BLaER1 (cell line): ENCODE measurements around the gene ERICH4.

ENCODE experiments used
- H3K27ac ChIP-seq: shearing (Covaris generic); formaldehyde crosslinking; 2 replicates; pipeline ENCODE4 v1.8.1; 2022
- H3K27me3 ChIP-seq: shearing (Covaris generic); formaldehyde crosslinking; 2 replicates; pipeline ENCODE4 v1.8.1; 2022
- H3K36me3 ChIP-seq: shearing (Covaris generic); formaldehyde crosslinking; 2 replicates; pipeline ENCODE4 v1.8.1; 2022
- H3K4me1 ChIP-seq: shearing (Covaris generic); formaldehyde crosslinking; 2 replicates; pipeline ENCODE4 v1.8.1; 2022
- H3K4me2 ChIP-seq: shearing (Covaris generic); formaldehyde crosslinking; 2 replicates; pipeline ENCODE4 v1.8.1; 2022
- H3K4me3 ChIP-seq: shearing (Covaris generic); formaldehyde crosslinking; 2 replicates; pipeline ENCODE4 v1.8.1; 2022
- H3K9ac ChIP-seq: shearing (Covaris generic); formaldehyde crosslinking; 2 replicates; pipeline ENCODE4 v1.8.1; 2022
- H3K9me3 ChIP-seq: shearing (Covaris generic); formaldehyde crosslinking; 2 replicates; pipeline ENCODE4 v1.8.1; 2022
- H4K20me1 ChIP-seq: shearing (Covaris generic); formaldehyde crosslinking; 2 replicates; pipeline ENCODE4 v1.8.1; 2022
- Cebpa-rat ChIP-seq: shearing (Covaris generic); IDR thresholded peaks from 2 replicates; pipeline ENCODE4 v1.8.1; 2022

Gene ERICH4, protein sequence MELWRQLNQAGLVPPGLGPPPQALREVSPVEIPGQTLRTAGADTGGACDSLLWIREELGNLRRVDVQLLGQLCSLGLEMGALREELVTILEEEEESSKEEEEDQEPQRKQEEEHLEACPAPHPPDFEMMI

DNA sequence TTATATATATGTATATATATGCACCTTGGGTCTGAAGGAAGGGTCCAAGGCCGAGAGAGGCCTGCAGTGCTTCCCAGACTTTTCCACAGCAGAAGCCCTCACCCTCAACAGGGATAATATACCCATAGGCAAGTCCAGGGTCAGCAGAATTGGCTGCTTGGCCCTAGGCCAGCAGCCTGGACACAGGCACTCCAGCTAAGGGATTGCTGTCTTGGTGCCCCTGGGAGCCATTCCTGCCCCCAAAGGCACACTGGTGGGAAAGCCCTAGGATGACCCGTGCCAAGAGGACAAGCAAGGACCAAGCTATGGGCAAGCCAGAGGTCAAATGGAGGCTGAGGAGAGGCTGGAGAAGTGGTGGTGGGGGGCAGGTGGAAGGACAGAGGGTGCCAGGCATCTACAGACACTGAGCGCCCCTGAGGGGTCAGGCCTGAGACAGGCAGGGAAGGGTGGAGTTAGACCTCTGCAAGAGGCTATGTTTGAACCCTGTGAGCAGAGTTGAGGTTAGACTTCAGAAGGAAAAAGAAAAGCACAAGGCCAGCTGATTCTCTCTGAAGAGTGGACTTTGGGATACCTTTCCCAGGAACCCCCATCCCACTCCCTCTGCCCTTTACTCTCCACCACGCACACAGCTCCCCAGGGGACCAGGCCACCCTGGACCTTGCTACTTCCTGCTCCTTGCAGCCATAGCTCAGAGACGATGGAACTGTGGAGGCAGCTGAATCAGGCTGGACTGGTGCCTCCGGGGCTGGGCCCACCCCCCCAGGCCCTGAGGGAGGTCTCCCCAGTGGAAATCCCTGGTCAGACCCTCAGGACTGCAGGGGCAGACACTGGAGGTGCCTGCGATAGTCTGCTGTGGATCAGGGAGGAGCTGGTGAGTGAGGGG is at the start of gene ERICH4:
Gene ERICH4, plus strand, starts transcription at position 684 of the 883 bp plus-strand sequence. Its CDS starts 14 bp downstream, at position 698.
- no peaks in the 10 kb centered on the region for H3K27me3 ChIP-seq
- peaks cover 6% of the 10 kb centered on the region for H3K36me3 ChIP-seq
- H3K9ac ChIP-seq, result 0 out of 2 replicates have a peak within 1 kb of the TSS, but pooled peaks have one; percentile 24
- H4K20me1 ChIP-seq, result no peaks in the 10 kb centered on the region
- no peak within 1 kb of the TSS for H3K4me3 ChIP-seq
- TF ChIP-seq Cebpa-rat, result no peak
- H3K4me2 ChIP-seq, result peak within 1 kb of the TSS; percentile 14; the same call in 1 of the 2 replicates
- H3K4me1 ChIP-seq, result peaks cover 26% of the 10 kb centered on the region
- H3K27ac ChIP-seq, result no peak within 1 kb of the TSS
- no peaks in the 10 kb centered on the region for H3K9me3 ChIP-seq

DNA sequence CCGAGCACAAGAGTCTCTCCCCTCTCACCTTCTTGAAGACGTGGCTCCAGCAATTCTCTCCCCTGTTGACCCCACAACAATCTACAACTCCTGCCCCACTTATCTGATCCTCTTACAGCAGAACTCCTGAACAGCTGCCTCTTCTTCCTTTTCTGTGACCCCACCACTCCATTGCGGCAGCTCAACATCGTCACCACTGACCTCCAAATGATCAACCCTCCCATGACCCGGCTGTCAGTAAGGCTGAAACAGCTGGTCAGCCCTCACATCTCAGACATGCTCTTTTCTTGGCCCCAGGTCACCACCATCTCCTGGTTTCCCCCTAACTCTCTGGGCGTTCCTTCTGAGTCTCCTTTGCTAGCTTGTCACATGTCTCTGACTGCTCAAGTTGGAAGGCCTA is 47.6 kb upstream of the ERICH4 start:
- peak overlapping the region; percentile 97 for H3K9ac ChIP-seq

DNA sequence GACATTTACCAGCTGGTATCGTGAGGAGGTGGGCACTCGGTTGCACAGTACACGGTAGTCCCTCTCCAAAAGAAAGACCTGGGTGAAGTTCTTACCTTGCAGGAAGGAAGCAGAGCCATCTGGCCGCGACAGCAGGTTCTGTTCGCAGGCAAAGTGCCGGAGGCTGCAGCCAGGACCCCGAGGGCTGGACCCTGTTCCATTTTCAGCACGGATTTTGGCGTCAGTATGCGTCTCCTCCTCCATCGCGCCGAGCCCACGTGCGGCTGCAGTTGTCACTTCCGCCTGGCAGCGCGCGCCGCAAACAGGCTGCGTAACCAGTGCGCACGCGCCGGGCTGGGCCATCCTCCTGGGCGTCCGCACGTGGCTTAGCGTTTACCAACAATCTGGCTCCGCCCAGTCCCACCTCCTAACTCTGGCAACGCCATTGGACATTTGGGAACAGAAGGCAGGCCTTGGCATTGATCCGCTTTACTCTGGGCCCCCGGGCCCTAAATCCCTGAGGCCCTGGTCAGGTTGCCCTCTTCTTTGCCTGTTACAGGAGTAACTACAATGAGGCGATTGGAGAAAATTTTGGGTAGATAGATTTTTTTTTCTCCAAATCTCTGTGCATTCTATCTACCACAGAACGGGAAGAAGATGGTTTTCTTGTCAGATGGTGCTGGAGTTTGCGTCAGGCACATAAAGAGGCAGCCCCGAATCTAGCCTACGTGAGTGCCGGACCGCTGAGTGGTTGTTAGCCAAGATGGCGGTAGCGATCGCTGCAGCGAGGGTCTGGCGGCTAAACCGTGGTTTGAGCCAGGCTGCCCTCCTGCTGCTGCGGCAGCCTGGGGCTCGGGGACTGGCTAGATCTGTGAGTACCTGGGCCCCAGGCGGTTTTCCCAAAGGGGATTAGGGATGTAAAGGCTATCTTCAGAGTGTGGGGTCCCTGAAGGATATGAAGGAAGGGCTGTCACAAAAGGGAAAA is 45.6 kb upstream of the ERICH4 start, which contains the start of the genes BCKDHA and EXOSC5:
Gene BCKDHA, plus strand, starts transcription at position 733 of the 964 bp plus-strand sequence. Its CDS starts 10 bp downstream, at position 743.
Gene EXOSC5, minus strand, starts transcription at position 274 of the 964 bp plus-strand sequence. Its CDS starts 31 bp downstream, at position 243.
- H3K4me1 ChIP-seq, result peaks cover 44% of the 10 kb centered on the region
- H4K20me1 ChIP-seq, result peaks cover 29% of the 10 kb centered on the region; the same call in 1 of the 2 replicates
- no peaks in the 10 kb centered on the region for H3K9me3 ChIP-seq
- H3K9ac ChIP-seq, result peak within 1 kb of the TSS; percentile 97
- H3K27me3 ChIP-seq, result no peaks in the 10 kb centered on the region
- peak within 1 kb of the TSS; percentile 88 for H3K4me2 ChIP-seq
- peak within 1 kb of the TSS; percentile 93 for H3K4me3 ChIP-seq
- peaks cover 34% of the 10 kb centered on the region for H3K36me3 ChIP-seq
- TF ChIP-seq Cebpa-rat, result no peak
- peak within 1 kb of the TSS; percentile 96 for H3K27ac ChIP-seq

More for the DNA sequence above, 47.6 kb upstream of the ERICH4 start:
- Histone ChIP-seq H3K9me3 (no peaks in the 10 kb centered on the region), H3K27me3 (no peaks in the 10 kb centered on the region), H3K27ac (no peak overlapping the region; the same call in 1 of the 2 replicates), H3K4me1 (peaks cover 44% of the 10 kb centered on the region), H3K4me3 (peak overlapping the region; percentile 93; the same call in 1 of the 2 replicates), H3K36me3 (peaks cover 42% of the 10 kb centered on the region), H4K20me1 (peaks cover 38% of the 10 kb centered on the region; the same call in 1 of the 2 replicates), H3K4me2 (peak overlapping the region; percentile 88)
- no peak for TF ChIP-seq Cebpa-rat

DNA sequence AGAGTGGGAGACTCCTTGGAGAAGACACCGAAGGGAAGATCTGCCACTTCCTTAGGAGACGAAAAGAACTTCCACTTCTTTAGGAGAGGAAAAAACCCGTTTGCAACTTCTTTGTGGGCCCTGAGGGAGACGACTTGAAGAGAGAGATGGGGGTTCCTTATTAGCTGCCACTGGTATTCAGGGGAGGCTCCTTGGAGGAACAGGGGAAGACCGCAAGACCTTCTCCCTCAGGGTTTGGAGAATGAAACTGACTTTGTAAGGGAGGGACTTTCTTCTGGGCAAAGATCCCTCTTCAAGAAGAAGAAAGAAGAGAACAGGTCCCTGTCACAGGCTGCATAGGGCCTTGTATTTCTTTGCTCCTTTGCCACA is 44.9 kb upstream of the ERICH4 start:
- Histone ChIP-seq H3K9me3 (no peaks in the 10 kb centered on the region), H3K4me2 (peak overlapping the region; percentile 88), H3K4me3 (peak overlapping the region; percentile 93), H3K27ac (peak overlapping the region; percentile 96), H4K20me1 (peaks cover 30% of the 10 kb centered on the region; the same call in 1 of the 2 replicates), H3K36me3 (peaks cover 34% of the 10 kb centered on the region), H3K4me1 (peaks cover 45% of the 10 kb centered on the region), H3K27me3 (no peaks in the 10 kb centered on the region), H3K9ac (peak overlapping the region; percentile 97)
- no peak for TF ChIP-seq Cebpa-rat

DNA sequence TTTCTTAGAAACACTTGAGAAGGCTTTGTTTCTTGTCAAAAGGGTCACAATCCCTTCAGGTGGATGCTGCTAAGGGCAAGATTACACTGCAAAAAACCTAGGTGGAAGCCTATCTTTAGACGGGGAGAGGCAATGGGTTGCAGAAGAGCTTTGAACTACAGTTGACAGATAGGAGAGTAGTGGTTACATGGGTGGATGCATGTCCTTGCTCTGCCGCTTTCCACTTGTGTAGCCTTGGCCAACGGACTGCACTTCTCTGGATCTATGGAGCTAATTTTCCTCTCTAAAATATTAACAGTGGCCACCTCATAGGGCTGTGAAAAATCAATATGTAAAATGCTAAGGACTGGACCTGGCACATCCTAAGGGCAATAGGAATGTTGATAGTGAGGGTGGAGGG is 44.4 kb upstream of the ERICH4 start:
- Histone ChIP-seq H3K36me3 (peaks cover 34% of the 10 kb centered on the region), H3K9ac (peak overlapping the region; percentile 97), H3K4me1 (peaks cover 51% of the 10 kb centered on the region), H3K27me3 (no peaks in the 10 kb centered on the region), H3K9me3 (no peaks in the 10 kb centered on the region), H3K4me2 (peak overlapping the region; percentile 88), H3K27ac (peak overlapping the region; percentile 96), H4K20me1 (peaks cover 29% of the 10 kb centered on the region; the same call in 1 of the 2 replicates), H3K4me3 (peak overlapping the region; percentile 93)
- no peak for TF ChIP-seq Cebpa-rat

DNA sequence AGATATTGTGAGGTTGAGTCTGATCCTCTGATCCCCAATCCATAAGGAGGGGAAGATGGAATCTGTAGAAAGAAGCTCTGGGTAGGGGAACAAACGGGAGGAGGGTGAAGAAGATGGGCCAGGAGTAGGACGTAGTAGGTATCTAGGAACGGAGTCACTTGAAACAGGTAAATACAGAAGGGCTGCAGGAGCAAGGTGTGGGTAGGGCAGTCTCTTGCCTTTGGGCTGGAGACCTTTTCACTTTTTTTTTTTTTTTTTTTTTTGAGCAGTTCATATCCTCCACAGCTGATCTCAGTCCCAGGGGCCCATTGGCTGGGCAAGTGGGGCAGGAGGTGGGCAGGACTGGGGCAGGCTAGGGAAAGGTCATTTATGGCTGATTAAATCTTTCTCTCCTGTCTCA is 43.9 kb upstream of the ERICH4 start:
- peaks cover 54% of the 10 kb centered on the region for H3K4me1 ChIP-seq
- no peak for TF ChIP-seq Cebpa-rat
- peak overlapping the region; percentile 88 for H3K4me2 ChIP-seq
- no peaks in the 10 kb centered on the region for H3K9me3 ChIP-seq
- H3K27me3 ChIP-seq, result no peaks in the 10 kb centered on the region
- 0 out of 2 replicates have a peak overlapping the region, but pooled peaks have one; percentile 96 for H3K27ac ChIP-seq
- H4K20me1 ChIP-seq, result peaks cover 28% of the 10 kb centered on the region; the same call in 1 of the 2 replicates
- peak overlapping the region; percentile 97 for H3K9ac ChIP-seq
- H3K36me3 ChIP-seq, result peaks cover 33% of the 10 kb centered on the region
- peak overlapping the region; percentile 93 for H3K4me3 ChIP-seq

DNA sequence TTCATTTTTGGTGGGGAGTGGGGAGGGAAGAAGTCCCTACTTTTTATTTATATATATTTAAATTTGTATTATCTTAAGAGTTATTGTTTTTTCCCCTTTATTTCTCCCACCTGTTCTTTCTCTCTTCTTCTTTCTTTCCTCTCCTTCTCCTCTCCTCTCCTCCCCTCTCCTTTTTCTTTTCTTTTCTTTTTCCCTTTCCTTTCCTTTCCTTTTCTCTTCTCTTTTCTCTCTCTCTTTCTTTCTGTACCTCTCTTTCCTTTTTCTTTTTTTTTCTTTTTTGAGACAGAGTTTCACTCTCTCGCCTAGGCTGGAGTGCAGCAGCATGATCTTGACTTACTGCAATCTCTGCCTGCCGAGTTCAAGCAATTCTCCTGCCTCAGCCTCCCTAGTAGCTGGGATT is 43.4 kb upstream of the ERICH4 start:
- H3K4me3 ChIP-seq, result 0 out of 2 replicates have a peak overlapping the region, but pooled peaks have one; percentile 93
- H3K9ac ChIP-seq, result peak overlapping the region; percentile 97
- TF ChIP-seq Cebpa-rat, result no peak
- peaks cover 24% of the 10 kb centered on the region; the same call in 1 of the 2 replicates for H4K20me1 ChIP-seq
- peaks cover 29% of the 10 kb centered on the region for H3K36me3 ChIP-seq
- peaks cover 50% of the 10 kb centered on the region for H3K4me1 ChIP-seq
- H3K4me2 ChIP-seq, result peak overlapping the region; percentile 88
- H3K27me3 ChIP-seq, result no peaks in the 10 kb centered on the region
- no peaks in the 10 kb centered on the region for H3K9me3 ChIP-seq
- 0 out of 2 replicates have a peak overlapping the region, but pooled peaks have one; percentile 13 for H3K27ac ChIP-seq

DNA sequence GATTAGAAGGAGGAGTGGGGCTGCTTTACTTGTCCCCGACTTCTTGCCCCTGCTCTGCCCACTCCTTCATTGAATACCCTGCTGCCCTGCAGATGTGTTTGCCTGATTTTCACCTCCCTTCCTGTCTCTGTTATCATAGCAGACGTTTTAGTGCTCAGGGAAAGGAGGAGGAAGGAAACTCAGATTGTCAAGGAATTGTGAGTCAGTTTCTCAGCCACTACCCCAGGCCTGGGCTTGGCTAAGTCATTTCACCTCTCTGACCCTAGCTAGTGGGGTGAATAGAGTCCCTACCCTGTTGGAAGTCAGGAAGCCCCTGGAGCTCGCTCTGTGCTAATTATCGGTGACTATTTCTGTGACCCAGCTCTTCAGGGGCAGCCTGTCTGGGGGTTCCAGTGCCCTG is 41.5 kb upstream of the ERICH4 start:
- Histone ChIP-seq H4K20me1 (peaks cover 31% of the 10 kb centered on the region; the same call in 1 of the 2 replicates), H3K9ac (no peak overlapping the region), H3K9me3 (no peaks in the 10 kb centered on the region), H3K4me3 (no peak overlapping the region), H3K27ac (no peak overlapping the region), H3K4me1 (peaks cover 30% of the 10 kb centered on the region), H3K27me3 (no peaks in the 10 kb centered on the region), H3K36me3 (peaks cover 45% of the 10 kb centered on the region; the same call in 1 of the 2 replicates), H3K4me2 (no peak overlapping the region)
- TF ChIP-seq Cebpa-rat, result no peak
